ENCODE results near the gene ADORA2B.

ADORA2B gene

DNA sequence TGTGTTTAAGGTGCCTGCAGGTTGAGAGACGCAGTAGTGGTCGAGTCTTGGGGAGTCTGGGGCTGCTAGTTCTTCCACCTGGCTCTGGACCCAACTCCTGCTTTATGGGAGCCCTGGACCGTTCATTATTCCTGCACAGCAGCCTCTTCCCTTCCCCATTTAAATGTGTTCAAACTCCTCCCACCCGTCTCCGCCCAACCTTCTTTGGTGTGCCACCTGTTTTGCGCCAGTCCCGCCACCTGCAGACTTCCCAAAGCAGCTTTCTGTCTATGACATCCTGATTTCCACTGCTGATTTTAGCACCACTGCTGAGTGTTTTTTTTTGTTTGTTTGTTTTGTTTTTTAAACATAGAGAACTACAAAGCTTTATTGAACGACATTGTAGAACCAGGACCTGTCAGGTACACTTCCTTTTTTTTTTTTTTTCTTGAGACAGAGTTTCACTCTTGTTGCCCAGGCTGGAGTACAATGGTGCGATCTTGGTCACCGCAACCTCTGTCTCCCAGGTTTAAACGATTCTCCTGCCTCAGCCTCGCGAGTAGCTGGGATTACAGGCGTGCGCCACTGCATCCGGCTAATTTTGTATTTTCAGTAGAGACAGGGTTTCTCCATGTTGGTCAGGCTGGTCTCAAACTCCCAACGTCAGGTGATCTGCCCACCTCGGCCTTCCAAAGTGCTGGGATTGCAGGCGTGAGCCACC, 12.8 kb downstream of the ADORA2B start:
- TF ChIP-seq TOX (CRISPR knock-in tag; IDR thresholded peaks at IDR 0.05; ENCODE audit: borderline replicate concordance) (no peak), TCF4 (CRISPR knock-in tag; IDR thresholded peaks at IDR 0.05; ENCODE audit: borderline replicate concordance) (no peak), SNAI2 (CRISPR knock-in tag; IDR thresholded peaks at IDR 0.05) (no peak), ZNF565 (CRISPR knock-in tag; conservative IDR thresholded peaks at IDR 0.05; ENCODE audit: low read depth) (no peak), BACH2 (CRISPR knock-in tag; IDR thresholded peaks at IDR 0.05; ENCODE audit: borderline replicate concordance) (no peak), CSDC2 (CRISPR knock-in tag; IDR thresholded peaks at IDR 0.05) (no peak), ZC3H10 (CRISPR knock-in tag; IDR thresholded peaks at IDR 0.05) (no peak), ISL1 (CRISPR knock-in tag; IDR thresholded peaks at IDR 0.05) (no peak), ZFP3 (CRISPR knock-in tag; IDR thresholded peaks at IDR 0.05) (no peak), PPARA (CRISPR knock-in tag; IDR thresholded peaks at IDR 0.05; ENCODE audit: borderline replicate concordance) (no peak), OSR1 (CRISPR knock-in tag; IDR thresholded peaks at IDR 0.05) (no peak), ESRRG (CRISPR knock-in tag; IDR thresholded peaks at IDR 0.05) (no peak), ZNF8 (CRISPR knock-in tag; IDR thresholded peaks at IDR 0.05) (no peak)
- TF ChIP-seq, protein P1, sequence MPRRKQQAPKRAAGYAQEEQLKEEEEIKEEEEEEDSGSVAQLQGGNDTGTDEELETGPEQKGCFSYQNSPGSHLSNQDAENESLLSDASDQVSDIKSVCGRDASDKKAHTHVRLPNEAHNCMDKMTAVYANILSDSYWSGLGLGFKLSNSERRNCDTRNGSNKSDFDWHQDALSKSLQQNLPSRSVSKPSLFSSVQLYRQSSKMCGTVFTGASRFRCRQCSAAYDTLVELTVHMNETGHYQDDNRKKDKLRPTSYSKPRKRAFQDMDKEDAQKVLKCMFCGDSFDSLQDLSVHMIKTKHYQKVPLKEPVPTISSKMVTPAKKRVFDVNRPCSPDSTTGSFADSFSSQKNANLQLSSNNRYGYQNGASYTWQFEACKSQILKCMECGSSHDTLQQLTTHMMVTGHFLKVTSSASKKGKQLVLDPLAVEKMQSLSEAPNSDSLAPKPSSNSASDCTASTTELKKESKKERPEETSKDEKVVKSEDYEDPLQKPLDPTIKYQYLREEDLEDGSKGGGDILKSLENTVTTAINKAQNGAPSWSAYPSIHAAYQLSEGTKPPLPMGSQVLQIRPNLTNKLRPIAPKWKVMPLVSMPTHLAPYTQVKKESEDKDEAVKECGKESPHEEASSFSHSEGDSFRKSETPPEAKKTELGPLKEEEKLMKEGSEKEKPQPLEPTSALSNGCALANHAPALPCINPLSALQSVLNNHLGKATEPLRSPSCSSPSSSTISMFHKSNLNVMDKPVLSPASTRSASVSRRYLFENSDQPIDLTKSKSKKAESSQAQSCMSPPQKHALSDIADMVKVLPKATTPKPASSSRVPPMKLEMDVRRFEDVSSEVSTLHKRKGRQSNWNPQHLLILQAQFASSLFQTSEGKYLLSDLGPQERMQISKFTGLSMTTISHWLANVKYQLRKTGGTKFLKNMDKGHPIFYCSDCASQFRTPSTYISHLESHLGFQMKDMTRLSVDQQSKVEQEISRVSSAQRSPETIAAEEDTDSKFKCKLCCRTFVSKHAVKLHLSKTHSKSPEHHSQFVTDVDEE (CRISPR knock-in tag; IDR thresholded peaks at IDR 0.05), result no peak
- TF ChIP-seq, protein P2, sequence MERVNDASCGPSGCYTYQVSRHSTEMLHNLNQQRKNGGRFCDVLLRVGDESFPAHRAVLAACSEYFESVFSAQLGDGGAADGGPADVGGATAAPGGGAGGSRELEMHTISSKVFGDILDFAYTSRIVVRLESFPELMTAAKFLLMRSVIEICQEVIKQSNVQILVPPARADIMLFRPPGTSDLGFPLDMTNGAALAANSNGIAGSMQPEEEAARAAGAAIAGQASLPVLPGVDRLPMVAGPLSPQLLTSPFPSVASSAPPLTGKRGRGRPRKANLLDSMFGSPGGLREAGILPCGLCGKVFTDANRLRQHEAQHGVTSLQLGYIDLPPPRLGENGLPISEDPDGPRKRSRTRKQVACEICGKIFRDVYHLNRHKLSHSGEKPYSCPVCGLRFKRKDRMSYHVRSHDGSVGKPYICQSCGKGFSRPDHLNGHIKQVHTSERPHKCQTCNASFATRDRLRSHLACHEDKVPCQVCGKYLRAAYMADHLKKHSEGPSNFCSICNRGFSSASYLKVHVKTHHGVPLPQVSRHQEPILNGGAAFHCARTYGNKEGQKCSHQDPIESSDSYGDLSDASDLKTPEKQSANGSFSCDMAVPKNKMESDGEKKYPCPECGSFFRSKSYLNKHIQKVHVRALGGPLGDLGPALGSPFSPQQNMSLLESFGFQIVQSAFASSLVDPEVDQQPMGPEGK (CRISPR knock-in tag; IDR thresholded peaks at IDR 0.05; ENCODE audit: borderline replicate concordance), result no peak
- TF ChIP-seq, protein P3, sequence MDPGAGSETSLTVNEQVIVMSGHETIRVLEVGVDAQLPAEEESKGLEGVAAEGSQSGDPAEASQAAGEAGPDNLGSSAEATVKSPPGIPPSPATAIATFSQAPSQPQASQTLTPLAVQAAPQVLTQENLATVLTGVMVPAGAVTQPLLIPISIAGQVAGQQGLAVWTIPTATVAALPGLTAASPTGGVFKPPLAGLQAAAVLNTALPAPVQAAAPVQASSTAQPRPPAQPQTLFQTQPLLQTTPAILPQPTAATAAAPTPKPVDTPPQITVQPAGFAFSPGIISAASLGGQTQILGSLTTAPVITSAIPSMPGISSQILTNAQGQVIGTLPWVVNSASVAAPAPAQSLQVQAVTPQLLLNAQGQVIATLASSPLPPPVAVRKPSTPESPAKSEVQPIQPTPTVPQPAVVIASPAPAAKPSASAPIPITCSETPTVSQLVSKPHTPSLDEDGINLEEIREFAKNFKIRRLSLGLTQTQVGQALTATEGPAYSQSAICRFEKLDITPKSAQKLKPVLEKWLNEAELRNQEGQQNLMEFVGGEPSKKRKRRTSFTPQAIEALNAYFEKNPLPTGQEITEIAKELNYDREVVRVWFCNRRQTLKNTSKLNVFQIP (CRISPR knock-in tag; IDR thresholded peaks at IDR 0.05; ENCODE audit: borderline replicate concordance, low read depth), result no peak
- TF ChIP-seq, protein P4, sequence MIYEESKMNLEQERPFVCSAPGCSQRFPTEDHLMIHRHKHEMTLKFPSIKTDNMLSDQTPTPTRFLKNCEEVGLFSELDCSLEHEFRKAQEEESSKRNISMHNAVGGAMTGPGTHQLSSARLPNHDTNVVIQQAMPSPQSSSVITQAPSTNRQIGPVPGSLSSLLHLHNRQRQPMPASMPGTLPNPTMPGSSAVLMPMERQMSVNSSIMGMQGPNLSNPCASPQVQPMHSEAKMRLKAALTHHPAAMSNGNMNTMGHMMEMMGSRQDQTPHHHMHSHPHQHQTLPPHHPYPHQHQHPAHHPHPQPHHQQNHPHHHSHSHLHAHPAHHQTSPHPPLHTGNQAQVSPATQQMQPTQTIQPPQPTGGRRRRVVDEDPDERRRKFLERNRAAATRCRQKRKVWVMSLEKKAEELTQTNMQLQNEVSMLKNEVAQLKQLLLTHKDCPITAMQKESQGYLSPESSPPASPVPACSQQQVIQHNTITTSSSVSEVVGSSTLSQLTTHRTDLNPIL (CRISPR knock-in tag; IDR thresholded peaks at IDR 0.05; ENCODE audit: low read depth), result no peak
- ATAC-seq, result no peak

DNA sequence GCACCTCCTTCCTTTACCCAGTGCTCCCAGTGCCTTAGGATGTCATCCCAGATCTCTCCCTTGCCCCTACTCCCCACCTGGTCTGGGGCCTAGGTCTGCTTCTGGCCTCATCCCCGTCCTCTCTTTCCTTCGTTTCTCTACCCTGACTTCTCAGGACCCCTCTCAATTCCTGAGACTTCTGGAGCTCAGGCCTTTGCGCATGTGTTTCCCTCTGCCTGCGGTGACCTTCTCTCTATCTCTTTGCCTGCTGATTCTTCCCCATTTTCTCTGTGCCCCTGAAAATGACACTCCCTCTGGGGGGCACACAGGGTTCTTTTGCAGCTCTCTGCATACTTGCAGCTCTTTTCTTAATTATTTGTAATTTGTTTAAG, 13.5 kb downstream of the ADORA2B start:
- TF ChIP-seq ZFP3 (CRISPR knock-in tag; IDR thresholded peaks at IDR 0.05), result no peak
- ATAC-seq, result peak; percentile 13

DNA sequence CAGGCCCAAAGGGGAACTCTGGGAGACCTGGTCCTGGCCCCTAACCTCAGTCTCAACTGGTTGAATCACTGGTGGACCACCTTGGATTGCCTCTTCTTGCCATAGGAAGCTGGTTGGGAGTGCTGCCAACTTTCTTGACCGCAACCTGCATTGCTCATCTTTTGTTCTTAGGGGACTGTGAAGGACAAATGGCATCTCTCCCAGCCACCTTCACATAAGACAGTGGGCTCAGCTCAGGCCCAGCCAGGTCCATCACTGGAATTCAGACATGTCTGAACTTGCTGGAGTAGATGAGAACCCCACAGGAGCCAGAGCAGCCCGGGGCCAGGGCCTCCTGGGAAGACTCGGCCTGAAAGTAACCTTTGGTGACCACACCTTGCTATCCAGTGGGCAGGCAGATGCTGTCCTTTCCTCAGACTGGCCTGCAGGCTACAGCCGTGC, 18.8 kb downstream of the ADORA2B start:
- TF ChIP-seq ZFP3 (CRISPR knock-in tag; IDR thresholded peaks at IDR 0.05) (0 out of 2 replicates have a peak, but pooled peaks have one; percentile 57), OSR1 (CRISPR knock-in tag; IDR thresholded peaks at IDR 0.05) (peak; percentile 52; the same call in 1 of the 2 replicates), CSDC2 (CRISPR knock-in tag; IDR thresholded peaks at IDR 0.05) (peak; percentile 81; the same call in 1 of the 2 replicates), GLIS3 (CRISPR knock-in tag; IDR thresholded peaks at IDR 0.05) (no peak), ARNTL (CRISPR knock-in tag; IDR thresholded peaks at IDR 0.05; ENCODE audit: borderline replicate concordance, low read depth) (no peak)
- TF ChIP-seq, protein P4 (CRISPR knock-in tag; IDR thresholded peaks at IDR 0.05; ENCODE audit: low read depth), result no peak
- TF ChIP-seq, protein P3 (CRISPR knock-in tag; IDR thresholded peaks at IDR 0.05; ENCODE audit: borderline replicate concordance, low read depth), result no peak
- ATAC-seq, result no peak
